Neural crest cell (in vitro differentiated cells): ENCODE data around the gene MPIG6B. TPM values are rescaled to one million over a fixed set of nuclear protein-coding genes. Genes with fewer than 3 reads are reported as not detected.

Source experiments
- DNase-seq: peaks from one replicate; pipeline ENCODE4 v3.0.0; 2021; ENCODE audit warnings: low read depth, mixed read lengths, low spot score
- H3K27ac Mint-ChIP-seq: one replicate; pipeline ENCODE4 v1.8.0; 2021; ENCODE audit warnings: mild to moderate bottlenecking, mixed read lengths; ENCODE audit not compliant: unreplicated experiment
- H3K27me3 Mint-ChIP-seq: 2 replicates; pipeline ENCODE4 v1.8.0; 2021; ENCODE audit warnings: low read depth, mild to moderate bottlenecking, mixed read lengths
- H3K36me3 Mint-ChIP-seq: 2 replicates; pipeline ENCODE4 v1.8.0; 2021; ENCODE audit warnings: low read depth, mild to moderate bottlenecking, mixed read lengths
- H3K4me1 Mint-ChIP-seq: 2 replicates; pipeline ENCODE4 v1.8.0; 2021; ENCODE audit warnings: mixed read lengths
- H3K4me3 Mint-ChIP-seq: one replicate; pipeline ENCODE4 v1.8.0; 2021; ENCODE audit warnings: mild to moderate bottlenecking, mixed read lengths
- H3K9me3 Mint-ChIP-seq: 2 replicates; pipeline ENCODE4 v1.8.0; 2021; ENCODE audit warnings: mixed read lengths
- long read RNA-seq: library from polyadenylated mRNA; unstranded; transcript quantifications from one replicate; pipeline ENCODE4 v2.0.0, GENCODE V29; 2020
- total RNA-seq: library from RNA; stranded (reverse); gene quantifications from 2 replicates; pipeline ENCODE4 v1.2.1, GENCODE V29; 2021
- TF ChIP-seq, protein P1 (sequence below): fragments of 200-600 bp; sonication (generic); conservative IDR thresholded peaks from 2 replicates; pipeline ENCODE4 v1.5.0; 2021; ENCODE audit warnings: antibody characterized with exemption, mild to moderate bottlenecking

MPIG6B gene
- not detected in 2 replicates for total RNA-seq
- long read RNA-seq, result 0 reads

GRCh38 chr6:31723245-31723979 is at the start of gene MPIG6B:
Gene MPIG6B (plus strand): TSS chr6:31723373. CDS start chr6:31723384, 11 bp downstream.
- H3K27me3 Mint-ChIP-seq, result peaks cover 3% of the 10 kb centered on the region
- H3K27ac Mint-ChIP-seq, result no peak within 1 kb of the TSS
- peaks cover 9% of the 10 kb centered on the region for H3K4me1 Mint-ChIP-seq
- peaks cover 28% of the 10 kb centered on the region for H3K36me3 Mint-ChIP-seq
- H3K9me3 Mint-ChIP-seq, result no peaks in the 10 kb centered on the region
- TF ChIP-seq, protein P1, sequence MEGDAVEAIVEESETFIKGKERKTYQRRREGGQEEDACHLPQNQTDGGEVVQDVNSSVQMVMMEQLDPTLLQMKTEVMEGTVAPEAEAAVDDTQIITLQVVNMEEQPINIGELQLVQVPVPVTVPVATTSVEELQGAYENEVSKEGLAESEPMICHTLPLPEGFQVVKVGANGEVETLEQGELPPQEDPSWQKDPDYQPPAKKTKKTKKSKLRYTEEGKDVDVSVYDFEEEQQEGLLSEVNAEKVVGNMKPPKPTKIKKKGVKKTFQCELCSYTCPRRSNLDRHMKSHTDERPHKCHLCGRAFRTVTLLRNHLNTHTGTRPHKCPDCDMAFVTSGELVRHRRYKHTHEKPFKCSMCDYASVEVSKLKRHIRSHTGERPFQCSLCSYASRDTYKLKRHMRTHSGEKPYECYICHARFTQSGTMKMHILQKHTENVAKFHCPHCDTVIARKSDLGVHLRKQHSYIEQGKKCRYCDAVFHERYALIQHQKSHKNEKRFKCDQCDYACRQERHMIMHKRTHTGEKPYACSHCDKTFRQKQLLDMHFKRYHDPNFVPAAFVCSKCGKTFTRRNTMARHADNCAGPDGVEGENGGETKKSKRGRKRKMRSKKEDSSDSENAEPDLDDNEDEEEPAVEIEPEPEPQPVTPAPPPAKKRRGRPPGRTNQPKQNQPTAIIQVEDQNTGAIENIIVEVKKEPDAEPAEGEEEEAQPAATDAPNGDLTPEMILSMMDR, result no peak
- no peak for DNase-seq
- peak within 1 kb of the TSS; percentile 59 for H3K4me3 Mint-ChIP-seq

DNA sequence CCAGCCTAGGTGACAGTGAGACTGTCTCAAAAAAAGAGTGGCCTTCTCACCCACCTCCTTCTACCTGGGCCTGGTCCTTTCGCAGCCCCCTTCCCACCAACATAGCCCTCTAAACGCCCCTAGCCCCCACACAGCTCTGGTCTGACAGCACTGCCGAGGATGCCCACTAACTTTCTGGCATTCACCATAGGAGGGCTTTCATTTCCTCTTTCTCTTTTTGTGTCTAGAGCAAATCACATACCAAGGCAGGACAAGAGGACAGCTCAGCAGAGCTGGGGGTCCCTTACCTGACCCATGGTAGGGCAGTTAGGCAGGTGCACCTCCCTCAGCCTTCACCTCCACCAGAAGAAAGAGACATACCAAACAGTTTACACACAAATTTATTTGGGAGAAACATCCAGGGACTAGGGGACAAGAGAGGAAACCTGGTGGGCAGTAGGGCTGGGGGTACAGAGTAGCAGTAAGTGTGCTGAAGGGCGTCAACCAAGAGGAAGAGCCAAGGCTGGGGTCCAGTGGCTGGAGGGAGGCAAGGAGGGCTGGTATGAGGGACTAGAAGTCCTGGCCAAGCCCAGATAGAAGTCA is 46.8 kb upstream of the MPIG6B start:
- TF ChIP-seq, protein P1, result no peak
- Mint-ChIP-seq H3K4me1 (peaks cover 10% of the 10 kb centered on the region), H3K9me3 (no peaks in the 10 kb centered on the region), H3K36me3 (no peaks in the 10 kb centered on the region), H3K27me3 (peaks cover 7% of the 10 kb centered on the region), H3K27ac (no peak overlapping the region), H3K4me3 (peak overlapping the region; percentile 7)
- no peak for DNase-seq

DNA sequence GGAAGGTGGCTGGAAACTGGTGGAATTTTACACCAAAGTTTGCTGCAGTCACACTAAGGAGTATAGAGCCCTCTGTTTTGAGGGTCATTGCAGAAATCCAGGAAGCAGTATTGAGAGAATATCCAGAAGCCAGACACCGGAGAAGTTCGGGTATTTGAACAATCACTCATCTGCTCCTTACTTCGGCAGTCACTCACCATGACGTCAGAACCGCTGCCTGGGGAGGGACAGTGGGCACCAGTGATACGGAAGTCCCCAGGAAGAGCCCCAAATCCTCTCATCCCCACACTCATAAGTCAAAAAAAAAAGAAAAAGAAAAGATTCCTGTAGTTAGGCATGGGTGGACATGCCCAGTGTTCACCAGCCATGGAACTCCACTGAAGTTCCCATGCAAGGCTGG is 46.3 kb upstream of the MPIG6B start:
- Mint-ChIP-seq H3K9me3 (no peaks in the 10 kb centered on the region), H3K4me1 (peaks cover 14% of the 10 kb centered on the region), H3K4me3 (peak overlapping the region; percentile 32), H3K27ac (no peak overlapping the region), H3K36me3 (no peaks in the 10 kb centered on the region), H3K27me3 (peaks cover 12% of the 10 kb centered on the region)
- TF ChIP-seq, protein P1, result no peak
- DNase-seq, result no peak

DNA sequence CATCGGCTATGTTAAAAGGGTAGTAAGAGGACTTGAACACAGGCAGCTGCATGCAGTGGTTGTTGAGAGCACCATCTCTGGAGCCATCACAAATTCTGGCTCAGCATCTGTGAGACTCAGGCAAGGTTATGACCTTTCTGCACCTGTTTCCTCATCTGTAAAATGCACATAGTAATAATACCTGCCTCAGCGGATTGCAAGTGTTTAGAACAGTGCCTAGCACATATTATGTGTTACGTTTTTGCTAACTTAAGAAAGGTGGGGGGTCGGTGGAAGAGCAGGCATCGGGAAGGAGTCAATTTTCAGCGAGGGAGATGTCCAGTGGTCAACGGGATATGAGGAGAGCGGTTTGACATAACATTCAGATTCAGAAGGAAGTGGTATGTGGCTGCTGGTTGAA is 45.2 kb upstream of the MPIG6B start:
- Mint-ChIP-seq H3K4me1 (peaks cover 20% of the 10 kb centered on the region), H3K36me3 (no peaks in the 10 kb centered on the region), H3K27me3 (peaks cover 14% of the 10 kb centered on the region), H3K9me3 (no peaks in the 10 kb centered on the region), H3K27ac (no peak overlapping the region), H3K4me3 (no peak overlapping the region)
- TF ChIP-seq, protein P1, result no peak
- no peak for DNase-seq

DNA sequence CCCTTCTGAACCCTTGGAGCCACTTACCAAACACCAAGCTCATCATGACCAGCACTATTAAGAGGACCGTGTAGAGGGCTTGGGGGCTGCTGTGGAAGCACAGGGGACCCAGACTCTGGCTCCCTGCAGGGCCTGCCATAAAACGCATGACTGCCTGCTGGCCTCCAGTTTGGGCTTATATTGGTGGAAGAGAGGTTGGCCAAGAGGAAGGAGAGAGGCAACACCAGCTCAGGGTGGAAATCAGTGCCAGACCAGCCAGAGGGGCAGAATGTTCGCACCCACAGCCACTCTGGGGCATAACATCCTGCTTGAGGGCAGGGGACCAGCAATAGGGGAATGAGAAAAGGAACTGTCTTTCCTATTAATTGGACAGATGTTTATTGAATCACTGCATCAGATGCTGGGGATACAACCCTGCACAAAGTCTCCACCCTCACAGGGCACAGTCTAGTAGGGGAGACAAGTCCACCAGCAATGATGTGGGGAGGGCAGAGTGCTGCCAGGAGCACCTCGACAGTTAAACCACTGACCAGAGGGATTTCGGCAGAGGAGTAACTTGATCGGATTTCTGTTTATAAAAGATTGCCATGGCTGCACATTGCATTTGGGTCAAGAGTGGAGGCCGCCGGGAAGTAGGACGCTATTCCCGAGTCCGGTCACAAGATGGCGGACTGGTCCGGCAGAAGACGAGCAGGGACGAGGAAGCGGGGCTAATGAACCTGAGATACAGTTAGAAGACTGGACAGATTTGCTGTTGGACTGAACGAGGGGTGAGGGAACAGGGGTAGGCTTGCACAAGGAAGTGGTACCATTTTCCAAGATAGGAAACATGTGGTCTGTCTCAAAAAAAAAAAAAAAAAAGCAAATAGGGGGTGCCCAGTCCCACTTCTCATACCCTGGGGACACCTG is 42.7 kb upstream of the MPIG6B start, which contains the start of gene LY6G5C:
Gene LY6G5C (minus strand): TSS at position 842 of the 909 bp plus-strand sequence. CDS start 694 bp downstream, at position 148.
- peak within 1 kb of the TSS; percentile 84 for H3K27ac Mint-ChIP-seq
- H3K4me3 Mint-ChIP-seq, result peak within 1 kb of the TSS; percentile 82
- DNase-seq, result peak; percentile 73
- H3K27me3 Mint-ChIP-seq, result peaks cover 14% of the 10 kb centered on the region
- peaks cover 28% of the 10 kb centered on the region for H3K4me1 Mint-ChIP-seq
- H3K36me3 Mint-ChIP-seq, result no peaks in the 10 kb centered on the region
- TF ChIP-seq, protein P1, result peak; percentile 81
- no peaks in the 10 kb centered on the region for H3K9me3 Mint-ChIP-seq
